Stimulated activated CD4-positive, alpha-beta T cell treated with anti-CD3 and anti-CD28 coated beads, TNF-alpha, amount 100 ng/mL, for 1 hour (primary cell): ENCODE measurements around the gene HMX3.

Source experiments
- DNase-seq, 3 donors: peaks; one replicate each; pipeline ENCODE4 v3.0.0-alpha.2; 2020; ENCODE audit warnings: low read depth in 3 of 3, low spot score in 1 of 3

The HMX3 gene

GRCh38 chr10:123134343-123134914 is 1.3 kb upstream of the HMX3 start:
- no peak for DNase-seq

GRCh38 chr10:123134915-123135414 is 805 bp upstream of the HMX3 start:
- DNase-seq = no peak

GRCh38 chr10:123136221-123136805 is 543 bp downstream of the HMX3 start:
- no peak for DNase-seq

GRCh38 chr10:123136806-123137642 is 1.3 kb downstream of the HMX3 start:
- no peak for DNase-seq

GRCh38 chr10:123139165-123139520 is 3.4 kb downstream of the HMX3 start:
- DNase-seq = no peak

GRCh38 chr10:123139521-123140163 is 3.9 kb downstream of the HMX3 start:
- DNase-seq = no peak

- no peak for DNase-seq
Observed at GRCh38 chr10:123140164-123140982, 4.6 kb downstream of the HMX3 start.

- no peak for DNase-seq
Observed at GRCh38 chr10:123140983-123141390, 5.2 kb downstream of the HMX3 start.

GRCh38 chr10:123141791-123142700 is 6.3 kb downstream of the HMX3 start:
- no peak for DNase-seq

- DNase-seq = no peak
Observed at GRCh38 chr10:123142701-123143161, 7.0 kb downstream of the HMX3 start.

GRCh38 chr10:123143162-123143824 is 7.5 kb downstream of the HMX3 start:
- DNase-seq = no peak

GRCh38 chr10:123143825-123144168 is 8.0 kb downstream of the HMX3 start:
- DNase-seq = no peak

GRCh38 chr10:123144697-123145541 is 9.1 kb downstream of the HMX3 start:
- no peak for DNase-seq

GRCh38 chr10:123145542-123146012 is 9.8 kb downstream of the HMX3 start:
- DNase-seq = no peak

- no peak for DNase-seq
Observed at GRCh38 chr10:123146013-123146893, 10.5 kb downstream of the HMX3 start.

- no peak for DNase-seq
Observed at GRCh38 chr10:123146894-123147634, 11.3 kb downstream of the HMX3 start.
